Measurements from ENCODE around the gene CCDC85A. TPM values are rescaled to one million over a fixed set of nuclear protein-coding genes. Genes with fewer than 3 reads are reported as not detected.

Gene CCDC85A
- total RNA-seq, 2 donors from 2014 or later = not detected

DNA sequence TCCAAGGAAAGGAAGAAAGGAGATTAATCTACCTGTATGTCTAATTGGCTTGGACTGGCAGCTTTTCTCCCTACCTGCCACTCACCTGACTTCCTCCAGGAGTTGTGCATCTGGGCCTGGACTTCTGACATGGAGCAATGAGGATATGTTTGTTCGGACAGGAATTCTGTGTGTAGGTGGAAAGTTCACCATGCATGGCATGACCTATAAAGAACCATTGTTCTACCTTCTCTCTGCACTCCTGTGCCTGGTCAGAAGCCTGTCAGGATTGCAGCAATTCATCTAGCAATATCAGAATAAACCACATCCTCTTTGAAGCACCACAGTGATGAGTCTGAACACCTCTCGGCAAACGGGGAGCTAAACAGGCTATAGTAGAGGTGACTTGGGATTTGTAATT is 20.8 kb downstream of the CCDC85A start:
- no peaks in the 10 kb centered on the region for H3K36me3 Mint-ChIP-seq (ENCODE audit: insufficient read depth in 2 of 2)
- H3K4me3 Mint-ChIP-seq = no peak overlapping the region
- H3K27ac Mint-ChIP-seq = no peak overlapping the region
- no peaks in the 10 kb centered on the region for H3K9me3 Mint-ChIP-seq
- DNase-seq = no peak
- H3K27me3 Mint-ChIP-seq (ENCODE audit: low read depth) = no peaks in the 10 kb centered on the region
- ATAC-seq (replicated peaks in 1 of 2) = no peak
- H3K4me1 Mint-ChIP-seq (ENCODE audit: low read depth) = no peaks in the 10 kb centered on the region

DNA sequence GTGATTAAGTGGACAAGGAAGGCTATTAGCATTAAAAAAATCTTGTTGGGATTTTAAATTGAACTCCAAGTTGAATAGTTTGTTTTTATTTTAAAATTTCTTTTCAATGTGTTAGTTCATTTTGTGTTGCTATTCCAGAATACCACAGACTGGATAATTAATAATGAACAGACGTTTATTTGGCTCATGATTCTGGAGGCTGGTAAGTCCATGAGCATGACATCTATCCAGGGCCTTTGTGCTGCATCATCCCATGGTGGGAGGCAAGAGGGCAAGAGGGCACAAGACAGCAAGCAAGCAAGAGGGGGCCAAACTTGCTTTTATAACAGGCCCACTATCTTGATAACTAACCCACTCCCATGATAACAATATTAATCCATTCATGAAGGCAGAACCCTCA is 22.5 kb downstream of the CCDC85A start:
- DNase-seq = no peak
- Mint-ChIP-seq H3K27ac (no peak overlapping the region), H3K36me3 (ENCODE audit: insufficient read depth in 2 of 2) (no peaks in the 10 kb centered on the region), H3K9me3 (no peaks in the 10 kb centered on the region), H3K4me1 (ENCODE audit: low read depth) (no peaks in the 10 kb centered on the region), H3K27me3 (ENCODE audit: low read depth) (no peaks in the 10 kb centered on the region), H3K4me3 (no peak overlapping the region)
- ATAC-seq (replicated peaks in 1 of 2) = no peak

DNA sequence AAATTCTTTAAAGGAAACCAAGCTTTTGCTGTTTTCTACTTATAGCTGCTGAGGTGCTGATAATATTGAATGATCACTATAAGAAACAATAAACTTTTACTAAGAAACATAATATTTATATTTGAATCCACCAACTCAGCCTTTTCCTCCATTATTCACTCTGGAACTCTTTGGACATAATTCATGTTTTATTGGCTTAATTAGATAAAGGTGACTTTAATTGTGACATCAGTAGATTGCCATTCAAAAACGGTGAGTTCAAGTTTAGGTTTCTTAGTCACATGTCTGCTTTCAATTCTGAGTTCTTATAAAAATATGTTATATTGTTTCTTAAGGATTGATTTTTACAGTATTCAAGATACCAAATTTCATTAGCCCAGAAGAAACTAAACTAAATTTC is 24.0 kb downstream of the CCDC85A start:
- H3K27me3 Mint-ChIP-seq (ENCODE audit: low read depth) = no peaks in the 10 kb centered on the region
- no peak for ATAC-seq (replicated peaks in 1 of 2)
- no peak overlapping the region for H3K4me3 Mint-ChIP-seq
- H3K36me3 Mint-ChIP-seq (ENCODE audit: insufficient read depth in 2 of 2) = no peaks in the 10 kb centered on the region
- no peak for DNase-seq
- no peaks in the 10 kb centered on the region for H3K9me3 Mint-ChIP-seq
- no peaks in the 10 kb centered on the region for H3K4me1 Mint-ChIP-seq (ENCODE audit: low read depth)
- H3K27ac Mint-ChIP-seq = no peak overlapping the region

- Mint-ChIP-seq H3K36me3 (ENCODE audit: insufficient read depth in 2 of 2) (no peaks in the 10 kb centered on the region), H3K4me3 (no peak overlapping the region), H3K27ac (no peak overlapping the region), H3K9me3 (no peaks in the 10 kb centered on the region), H3K4me1 (ENCODE audit: low read depth) (no peaks in the 10 kb centered on the region), H3K27me3 (ENCODE audit: low read depth) (no peaks in the 10 kb centered on the region)
- ATAC-seq (replicated peaks in 1 of 2) (no peak), DNase-seq (no peak)
Observed at GRCh38 chr2:56208380-56208779, 24.6 kb downstream of the CCDC85A start.

DNA sequence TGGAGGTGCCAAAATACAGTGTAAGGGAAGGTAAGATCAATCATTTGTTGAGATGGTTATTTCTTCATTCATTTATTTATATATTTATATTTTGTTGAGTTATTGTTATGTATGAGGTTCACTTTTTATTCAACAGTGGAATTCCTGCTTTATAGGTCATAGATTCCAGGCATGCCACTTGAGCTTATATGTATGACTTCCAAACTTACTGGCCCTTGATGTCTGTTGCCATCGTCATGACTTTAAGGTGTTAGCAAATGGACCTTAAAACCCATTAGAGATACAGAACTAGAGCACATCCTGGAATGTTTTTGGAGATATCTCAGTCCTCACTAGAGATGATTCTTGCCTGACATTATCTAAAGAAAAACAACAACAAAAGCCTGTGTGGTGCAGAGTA is 25.9 kb downstream of the CCDC85A start:
- no peak overlapping the region for H3K4me3 Mint-ChIP-seq
- ATAC-seq (replicated peaks in 1 of 2) (no peak), DNase-seq (no peak)
- H3K36me3 Mint-ChIP-seq (ENCODE audit: insufficient read depth in 2 of 2) = no peaks in the 10 kb centered on the region
- H3K4me1 Mint-ChIP-seq (ENCODE audit: low read depth) = no peaks in the 10 kb centered on the region
- H3K27me3 Mint-ChIP-seq (ENCODE audit: low read depth) = no peaks in the 10 kb centered on the region
- H3K27ac Mint-ChIP-seq = no peak overlapping the region
- no peaks in the 10 kb centered on the region for H3K9me3 Mint-ChIP-seq

GRCh38 chr2:56210291-56210690 is 26.5 kb downstream of the CCDC85A start:
- ATAC-seq (replicated peaks in 1 of 2) = no peak
- H3K4me3 Mint-ChIP-seq = no peak overlapping the region
- no peaks in the 10 kb centered on the region for H3K4me1 Mint-ChIP-seq (ENCODE audit: low read depth)

DNA sequence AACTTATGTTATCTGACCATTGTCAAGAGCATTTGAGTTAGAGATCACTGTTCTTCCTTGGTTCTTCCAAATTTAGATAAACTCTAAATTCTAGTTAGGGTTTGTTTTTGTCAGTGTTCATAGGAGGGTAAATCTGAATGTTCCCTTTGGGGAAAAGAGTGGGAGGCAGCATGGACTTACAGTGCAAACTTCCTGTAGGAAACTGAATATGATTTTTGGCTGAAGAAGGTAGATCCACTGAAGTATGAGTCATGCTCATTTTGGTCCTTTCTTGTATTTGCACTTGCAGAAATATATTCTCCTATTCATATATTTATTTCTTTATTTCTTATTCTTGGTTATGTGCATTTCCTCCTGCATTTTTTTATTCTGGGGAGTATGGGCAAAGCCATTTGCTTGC is 27.3 kb downstream of the CCDC85A start:
- no peaks in the 10 kb centered on the region for H3K4me1 Mint-ChIP-seq (ENCODE audit: low read depth)
- H3K27ac Mint-ChIP-seq = no peak overlapping the region
- no peaks in the 10 kb centered on the region for H3K27me3 Mint-ChIP-seq (ENCODE audit: low read depth)
- ATAC-seq (replicated peaks in 1 of 2) = no peak
- H3K36me3 Mint-ChIP-seq (ENCODE audit: insufficient read depth in 2 of 2) = no peaks in the 10 kb centered on the region
- no peak for DNase-seq
- no peak overlapping the region for H3K4me3 Mint-ChIP-seq
- H3K9me3 Mint-ChIP-seq = no peaks in the 10 kb centered on the region

More at GRCh38 chr2:56210291-56210690, 26.5 kb downstream of the CCDC85A start:
- Mint-ChIP-seq H3K9me3 (no peaks in the 10 kb centered on the region), H3K27me3 (ENCODE audit: low read depth) (no peaks in the 10 kb centered on the region), H3K27ac (no peak overlapping the region), H3K36me3 (ENCODE audit: insufficient read depth in 2 of 2) (no peaks in the 10 kb centered on the region)
- DNase-seq = no peak

DNA sequence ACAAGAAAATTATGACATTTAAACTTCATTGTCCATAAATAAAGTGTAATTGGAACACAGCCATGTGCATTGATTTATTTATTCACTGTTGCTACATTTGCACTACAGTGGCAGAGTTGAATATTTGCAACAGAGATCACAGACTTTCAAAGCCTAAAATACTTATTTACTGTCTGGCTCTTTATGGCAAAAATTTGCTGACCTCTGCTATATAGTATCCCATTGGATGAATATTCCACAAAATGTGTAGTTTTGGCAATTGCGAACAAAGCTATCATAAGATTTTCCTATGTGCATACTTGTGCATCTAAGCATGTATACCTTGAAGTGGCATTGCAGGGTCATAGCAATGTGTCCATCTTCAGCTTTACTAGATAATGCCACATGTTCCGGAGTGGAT is 32.1 kb downstream of the CCDC85A start:
- H3K4me3 Mint-ChIP-seq = no peak overlapping the region

GRCh38 chr2:56217106-56217505 is 33.3 kb downstream of the CCDC85A start:
- DNase-seq = no peak
- Mint-ChIP-seq H3K36me3 (ENCODE audit: insufficient read depth in 2 of 2) (no peaks in the 10 kb centered on the region), H3K4me3 (no peak overlapping the region), H3K27me3 (ENCODE audit: low read depth) (no peaks in the 10 kb centered on the region), H3K4me1 (ENCODE audit: low read depth) (no peaks in the 10 kb centered on the region), H3K27ac (no peak overlapping the region), H3K9me3 (no peaks in the 10 kb centered on the region)
- ATAC-seq (replicated peaks in 1 of 2) = no peak

More for the DNA sequence above, 32.1 kb downstream of the CCDC85A start:
- Mint-ChIP-seq H3K9me3 (no peaks in the 10 kb centered on the region), H3K4me1 (ENCODE audit: low read depth) (no peaks in the 10 kb centered on the region), H3K27me3 (ENCODE audit: low read depth) (no peaks in the 10 kb centered on the region), H3K27ac (no peak overlapping the region), H3K36me3 (ENCODE audit: insufficient read depth in 2 of 2) (no peaks in the 10 kb centered on the region)
- DNase-seq (no peak), ATAC-seq (replicated peaks in 1 of 2) (no peak)

DNA sequence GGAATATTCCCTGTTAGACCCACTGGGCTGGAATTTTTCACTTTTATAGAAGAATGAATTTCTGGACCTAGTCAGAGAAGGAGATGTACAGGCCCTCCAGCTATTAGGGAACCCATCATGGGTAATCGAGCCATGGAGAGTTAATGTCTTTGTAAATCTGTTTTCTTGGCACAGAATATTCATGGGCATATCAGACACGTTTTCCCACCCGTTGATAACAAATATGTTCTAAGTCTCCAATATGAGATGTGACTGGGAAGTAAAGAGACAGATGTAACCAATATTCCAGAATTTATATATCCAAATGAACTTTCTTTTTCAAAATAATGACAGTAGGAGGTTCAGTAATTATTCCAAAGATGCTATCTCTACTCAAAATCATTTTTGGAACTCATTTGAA is 38.7 kb downstream of the CCDC85A start:
- no peaks in the 10 kb centered on the region for H3K36me3 Mint-ChIP-seq (ENCODE audit: insufficient read depth in 2 of 2)
- no peaks in the 10 kb centered on the region for H3K4me1 Mint-ChIP-seq (ENCODE audit: low read depth)
- no peaks in the 10 kb centered on the region for H3K27me3 Mint-ChIP-seq (ENCODE audit: low read depth)
- no peak overlapping the region for H3K27ac Mint-ChIP-seq
- ATAC-seq (replicated peaks in 1 of 2) (no peak), DNase-seq (no peak)
- H3K9me3 Mint-ChIP-seq = no peaks in the 10 kb centered on the region
- no peak overlapping the region for H3K4me3 Mint-ChIP-seq

DNA sequence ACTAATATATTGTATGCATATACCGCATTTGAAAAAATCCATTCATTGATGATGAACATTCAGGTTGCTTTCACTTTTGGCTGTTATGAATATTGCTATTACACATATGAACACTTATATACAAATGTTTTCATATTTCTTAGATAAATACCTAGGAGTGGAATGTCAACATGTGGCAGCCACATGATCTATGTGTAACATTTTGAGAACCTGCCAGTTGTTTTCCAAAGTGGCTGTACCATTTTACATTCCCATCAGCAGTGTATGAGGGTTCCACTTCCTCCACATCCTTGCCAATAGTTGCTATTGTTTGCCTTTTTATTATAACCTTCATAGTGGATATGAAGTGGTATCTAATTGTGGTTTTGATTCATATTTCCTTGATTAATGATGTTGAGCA is 40.5 kb downstream of the CCDC85A start:
- no peaks in the 10 kb centered on the region for H3K36me3 Mint-ChIP-seq (ENCODE audit: insufficient read depth in 2 of 2)
- no peaks in the 10 kb centered on the region for H3K9me3 Mint-ChIP-seq
- ATAC-seq (replicated peaks in 1 of 2) (no peak), DNase-seq (no peak)
- no peaks in the 10 kb centered on the region for H3K4me1 Mint-ChIP-seq (ENCODE audit: low read depth)
- no peak overlapping the region for H3K27ac Mint-ChIP-seq
- no peaks in the 10 kb centered on the region for H3K27me3 Mint-ChIP-seq (ENCODE audit: low read depth)
- no peak overlapping the region for H3K4me3 Mint-ChIP-seq

GRCh38 chr2:56227811-56228210 is 44.0 kb downstream of the CCDC85A start:
- H3K27ac Mint-ChIP-seq = no peak overlapping the region
- H3K4me1 Mint-ChIP-seq (ENCODE audit: low read depth) = no peaks in the 10 kb centered on the region
- no peak overlapping the region for H3K4me3 Mint-ChIP-seq
- no peaks in the 10 kb centered on the region for H3K36me3 Mint-ChIP-seq (ENCODE audit: insufficient read depth in 2 of 2)
- H3K9me3 Mint-ChIP-seq = peaks cover 3% of the 10 kb centered on the region in 2 donors
- DNase-seq (no peak), ATAC-seq (replicated peaks in 1 of 2) (no peak)
- H3K27me3 Mint-ChIP-seq (ENCODE audit: low read depth) = no peaks in the 10 kb centered on the region

- Mint-ChIP-seq H3K4me1 (ENCODE audit: low read depth) (no peaks in the 10 kb centered on the region), H3K27ac (no peak overlapping the region), H3K36me3 (ENCODE audit: insufficient read depth in 2 of 2) (no peaks in the 10 kb centered on the region), H3K4me3 (no peak overlapping the region), H3K27me3 (ENCODE audit: low read depth) (no peaks in the 10 kb centered on the region), H3K9me3 (peaks cover 3% of the 10 kb centered on the region in 2 donors)
- ATAC-seq (replicated peaks in 1 of 2) = no peak
- DNase-seq = no peak
Observed at GRCh38 chr2:56229397-56230060, 45.7 kb downstream of the CCDC85A start.

GRCh38 chr2:56230156-56230555 is 46.4 kb downstream of the CCDC85A start:
- H3K27ac Mint-ChIP-seq = no peak overlapping the region
- peaks cover 3 to 5% of the 10 kb centered on the region in 2 donors for H3K9me3 Mint-ChIP-seq
- ATAC-seq (replicated peaks in 1 of 2) (no peak), DNase-seq (no peak)
- no peaks in the 10 kb centered on the region for H3K36me3 Mint-ChIP-seq (ENCODE audit: insufficient read depth in 2 of 2)
- H3K4me1 Mint-ChIP-seq (ENCODE audit: low read depth) = no peaks in the 10 kb centered on the region
- H3K27me3 Mint-ChIP-seq (ENCODE audit: low read depth) = no peaks in the 10 kb centered on the region
- no peak overlapping the region for H3K4me3 Mint-ChIP-seq

Data from activated T-cell treated with anti-CD3 and anti-CD28 coated beads, Interleukin-2, amount 50 U/mL, for 72 hours (primary cell).